ENCODE data around the gene CDH5.

DNA sequence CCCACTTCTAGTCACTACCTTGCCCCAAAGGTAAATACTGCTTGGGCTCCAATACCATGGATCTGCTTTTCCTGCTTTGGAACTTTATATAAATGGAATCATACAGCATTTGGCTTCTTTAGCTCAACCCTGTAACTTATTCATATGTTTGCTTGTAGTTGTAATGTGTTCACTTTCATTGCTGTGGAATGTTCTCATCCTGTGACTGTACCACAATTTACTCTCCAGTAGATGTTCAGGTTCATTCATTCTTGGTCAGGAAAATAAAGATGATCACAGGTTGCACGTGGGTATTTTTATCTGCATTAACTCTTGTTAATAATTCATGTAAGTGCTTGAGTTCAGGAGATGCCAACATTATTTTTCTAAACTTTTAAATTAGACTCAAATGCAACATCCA, 53.9 kb downstream of the CDH5 start:
- TF ChIP-seq, protein P1, sequence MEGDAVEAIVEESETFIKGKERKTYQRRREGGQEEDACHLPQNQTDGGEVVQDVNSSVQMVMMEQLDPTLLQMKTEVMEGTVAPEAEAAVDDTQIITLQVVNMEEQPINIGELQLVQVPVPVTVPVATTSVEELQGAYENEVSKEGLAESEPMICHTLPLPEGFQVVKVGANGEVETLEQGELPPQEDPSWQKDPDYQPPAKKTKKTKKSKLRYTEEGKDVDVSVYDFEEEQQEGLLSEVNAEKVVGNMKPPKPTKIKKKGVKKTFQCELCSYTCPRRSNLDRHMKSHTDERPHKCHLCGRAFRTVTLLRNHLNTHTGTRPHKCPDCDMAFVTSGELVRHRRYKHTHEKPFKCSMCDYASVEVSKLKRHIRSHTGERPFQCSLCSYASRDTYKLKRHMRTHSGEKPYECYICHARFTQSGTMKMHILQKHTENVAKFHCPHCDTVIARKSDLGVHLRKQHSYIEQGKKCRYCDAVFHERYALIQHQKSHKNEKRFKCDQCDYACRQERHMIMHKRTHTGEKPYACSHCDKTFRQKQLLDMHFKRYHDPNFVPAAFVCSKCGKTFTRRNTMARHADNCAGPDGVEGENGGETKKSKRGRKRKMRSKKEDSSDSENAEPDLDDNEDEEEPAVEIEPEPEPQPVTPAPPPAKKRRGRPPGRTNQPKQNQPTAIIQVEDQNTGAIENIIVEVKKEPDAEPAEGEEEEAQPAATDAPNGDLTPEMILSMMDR (IDR thresholded peaks at IDR 0.05), result no peak
- TF ChIP-seq POLR2A (IDR thresholded peaks at IDR 0.05), result no peak

Measured in Peyer's patch (tissue), 4 donors.